Measurements from ENCODE around the gene PNMA8B.

DNA sequence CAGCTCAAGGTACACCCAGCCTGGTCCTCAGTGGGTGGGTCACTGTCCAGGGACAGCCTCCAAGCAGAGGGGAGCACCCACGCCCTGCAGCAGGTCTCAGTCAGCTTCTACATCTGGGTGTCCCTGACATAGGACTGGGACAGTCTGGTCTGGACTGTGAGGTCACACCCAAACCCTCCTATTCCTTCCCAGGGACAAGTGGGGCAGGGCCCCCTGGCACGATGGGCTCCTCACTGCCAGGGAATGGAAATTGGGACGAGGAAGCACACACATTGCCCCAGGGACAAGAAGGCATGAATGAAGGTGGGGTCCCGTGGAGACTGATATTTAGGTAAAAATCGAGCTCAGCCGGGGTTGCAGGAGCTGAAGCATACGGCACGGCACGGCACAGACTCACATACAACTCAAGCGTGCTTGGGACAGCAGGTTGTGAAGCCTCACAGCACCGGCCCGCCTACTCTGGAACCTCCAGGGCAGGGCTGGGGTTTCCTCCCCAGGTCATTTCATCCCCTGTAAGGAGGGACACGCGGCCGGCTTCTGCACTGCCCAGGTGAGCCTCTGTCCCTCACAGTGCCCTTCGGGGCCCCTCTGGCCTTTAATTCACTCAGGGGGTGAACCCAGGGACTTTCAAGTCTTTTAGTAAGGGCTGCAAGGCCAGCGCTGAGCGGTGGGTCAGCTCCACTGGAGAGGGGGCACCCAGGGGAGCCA lies 3.5 kb downstream of the PNMA8B start:
- TF ChIP-seq, protein P1, sequence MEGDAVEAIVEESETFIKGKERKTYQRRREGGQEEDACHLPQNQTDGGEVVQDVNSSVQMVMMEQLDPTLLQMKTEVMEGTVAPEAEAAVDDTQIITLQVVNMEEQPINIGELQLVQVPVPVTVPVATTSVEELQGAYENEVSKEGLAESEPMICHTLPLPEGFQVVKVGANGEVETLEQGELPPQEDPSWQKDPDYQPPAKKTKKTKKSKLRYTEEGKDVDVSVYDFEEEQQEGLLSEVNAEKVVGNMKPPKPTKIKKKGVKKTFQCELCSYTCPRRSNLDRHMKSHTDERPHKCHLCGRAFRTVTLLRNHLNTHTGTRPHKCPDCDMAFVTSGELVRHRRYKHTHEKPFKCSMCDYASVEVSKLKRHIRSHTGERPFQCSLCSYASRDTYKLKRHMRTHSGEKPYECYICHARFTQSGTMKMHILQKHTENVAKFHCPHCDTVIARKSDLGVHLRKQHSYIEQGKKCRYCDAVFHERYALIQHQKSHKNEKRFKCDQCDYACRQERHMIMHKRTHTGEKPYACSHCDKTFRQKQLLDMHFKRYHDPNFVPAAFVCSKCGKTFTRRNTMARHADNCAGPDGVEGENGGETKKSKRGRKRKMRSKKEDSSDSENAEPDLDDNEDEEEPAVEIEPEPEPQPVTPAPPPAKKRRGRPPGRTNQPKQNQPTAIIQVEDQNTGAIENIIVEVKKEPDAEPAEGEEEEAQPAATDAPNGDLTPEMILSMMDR (IDR thresholded peaks at IDR 0.05), result no peak
- TF ChIP-seq ZFX (IDR thresholded peaks at IDR 0.05; ENCODE audit: borderline replicate concordance), result no peak

Measured in 22Rv1 (cell line).